ENCODE results near the gene RAP2B.

GRCh38 chr3:153162513-153163392 lies 727 bp downstream of the RAP2B start:
- TF ChIP-seq CTCF (IDR thresholded peaks at IDR 0.05 in 4 of 5, conservative IDR thresholded peaks at IDR 0.05 in 1 of 5): no peak
- no peak for TF ChIP-seq POLR2A (IDR thresholded peaks at IDR 0.05)

Measured in gastrocnemius medialis (tissue), 4 donors.